Parathyroid adenoma (tissue), 2 donors: ENCODE data around the gene TRIM39.
"Not testable (repeated sequence)": the region's sequence is repeated elsewhere in the genome, so short reads cannot be mapped to it uniquely, and the experiment has no call there.

Experiments
- H2AFZ ChIP-seq: fragments of 300-600 bp; sonication (generic); one replicate; pipeline ENCODE4 v1.7.0; 2017; ENCODE audit warnings: antibody characterized with exemption, mild to moderate bottlenecking
- H3K27ac ChIP-seq: fragments of 300-600 bp; sonication (generic); one replicate; pipeline ENCODE4 v1.7.0; 2017
- H3K27me3 ChIP-seq: fragments of 300-600 bp; sonication (generic); one replicate; pipeline ENCODE4 v1.7.0; 2017; ENCODE audit warnings: low read length; ENCODE audit not compliant: control insufficient read depth, insufficient read depth
- H3K36me3 ChIP-seq: fragments of 300-600 bp; sonication (generic); one replicate; pipeline ENCODE4 v1.7.0; 2017; ENCODE audit warnings: low read length; ENCODE audit not compliant: control insufficient read depth, insufficient read depth
- H3K4me1 ChIP-seq: fragments of 300-600 bp; sonication (generic); one replicate; pipeline ENCODE4 v1.7.0; 2017; ENCODE audit warnings: control low read depth
- H3K4me2 ChIP-seq: fragments of 300-600 bp; sonication (generic); one replicate; pipeline ENCODE4 v1.7.0; 2017; ENCODE audit warnings: low read length
- H3K4me3 ChIP-seq: fragments of 300-600 bp; sonication (generic); one replicate; pipeline ENCODE4 v1.7.0; 2017; ENCODE audit warnings: low read depth, low read length
- H3K79me2 ChIP-seq: fragments of 300-600 bp; sonication (generic); one replicate; pipeline ENCODE4 v1.7.0; 2017; ENCODE audit warnings: control low read depth
- H3K9ac ChIP-seq: fragments of 300-600 bp; sonication (generic); one replicate; pipeline ENCODE4 v1.7.0; 2017; ENCODE audit warnings: mild to moderate bottlenecking
- H3K9me3 ChIP-seq: fragments of 300-600 bp; sonication (generic); one replicate; pipeline ENCODE4 v1.7.0; 2017; ENCODE audit warnings: low read length; ENCODE audit not compliant: control insufficient read depth
- CTCF ChIP-seq: fragments of 300-600 bp; sonication (generic); IDR thresholded peaks from one replicate; pipeline ENCODE4 v1.7.0; 2017; ENCODE audit warnings: antibody characterized with exemption, mild to moderate bottlenecking
- donor health status: primary hyperparathyroidism.

The TRIM39 gene

DNA sequence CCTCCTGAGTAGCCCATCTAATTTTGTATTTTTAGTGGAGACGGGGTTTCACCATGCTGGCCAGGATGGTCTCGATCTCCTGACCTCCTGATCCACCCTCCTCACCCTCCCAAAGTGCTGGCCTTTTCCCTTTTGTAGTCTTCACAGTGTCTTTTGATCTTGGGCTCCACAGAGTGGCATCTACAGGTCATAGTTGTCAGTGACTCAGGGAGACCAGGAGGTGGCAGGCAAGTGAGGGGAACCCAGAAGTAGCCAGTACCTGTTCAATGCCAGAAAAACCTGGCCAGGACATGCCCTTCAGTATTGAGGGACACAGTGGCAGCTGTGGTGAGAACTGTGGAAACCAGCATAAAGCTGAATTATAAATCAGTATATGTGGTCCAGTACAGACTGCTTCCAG, 37.9 kb downstream of the TRIM39 start:
- Histone ChIP-seq H3K36me3 (no peaks in the 10 kb centered on the region), H3K79me2 (no peaks in the 10 kb centered on the region), H3K4me1 (no peaks in the 10 kb centered on the region), H3K27me3 (no peaks in the 10 kb centered on the region), H3K9ac (no peak overlapping the region), H2AFZ (no peak overlapping the region), H3K4me2 (no peak overlapping the region), H3K9me3 (no peaks in the 10 kb centered on the region), H3K4me3 (no peak overlapping the region), H3K27ac (no peak overlapping the region)
- TF ChIP-seq CTCF, result no peak

GRCh38 chr6:30369280-30369679, 42.6 kb downstream of the TRIM39 start:
- not testable (repeated sequence) for H3K27me3 ChIP-seq, H3K79me2 ChIP-seq, H3K4me2 ChIP-seq, H3K4me1 ChIP-seq, H3K4me3 ChIP-seq, H2AFZ ChIP-seq, H3K27ac ChIP-seq, H3K9me3 ChIP-seq, H3K9ac ChIP-seq, H3K36me3 ChIP-seq

GRCh38 chr6:30378290-30378937, 51.7 kb downstream of the TRIM39 start:
- H3K27me3 ChIP-seq, result no peaks in the 10 kb centered on the region

GRCh38 chr6:30380464-30380863, 53.7 kb downstream of the TRIM39 start:
- Histone ChIP-seq H3K79me2 (no peaks in the 10 kb centered on the region), H3K4me1 (no peaks in the 10 kb centered on the region), H3K36me3 (no peaks in the 10 kb centered on the region), H3K4me3 (no peak overlapping the region), H3K27me3 (no peaks in the 10 kb centered on the region), H3K27ac (no peak overlapping the region), H3K4me2 (no peak overlapping the region), H3K9me3 (no peaks in the 10 kb centered on the region), H2AFZ (no peak overlapping the region), H3K9ac (no peak overlapping the region)
- TF ChIP-seq CTCF, result no peak

More at GRCh38 chr6:30378290-30378937, 51.7 kb downstream of the TRIM39 start:
- Histone ChIP-seq H3K9ac (no peak overlapping the region), H3K4me2 (no peak overlapping the region), H3K9me3 (no peaks in the 10 kb centered on the region), H2AFZ (no peak overlapping the region), H3K4me1 (no peaks in the 10 kb centered on the region), H3K79me2 (no peaks in the 10 kb centered on the region), H3K36me3 (no peaks in the 10 kb centered on the region), H3K4me3 (no peak overlapping the region), H3K27ac (no peak overlapping the region)
- TF ChIP-seq CTCF, result no peak

- Histone ChIP-seq H3K27me3 (no peaks in the 10 kb centered on the region), H3K4me1 (no peaks in the 10 kb centered on the region), H3K27ac (no peak overlapping the region), H3K36me3 (no peaks in the 10 kb centered on the region), H3K4me2 (no peak overlapping the region), H2AFZ (no peak overlapping the region), H3K79me2 (no peaks in the 10 kb centered on the region), H3K9ac (no peak overlapping the region), H3K9me3 (no peaks in the 10 kb centered on the region), H3K4me3 (no peak overlapping the region)
- TF ChIP-seq CTCF, result no peak
Measured at GRCh38 chr6:30386166-30386565, 59.4 kb downstream of the TRIM39 start.
